Transverse colon (tissue), 4 donors: ENCODE results near the gene LGSN. TPM values are rescaled to one million over a fixed set of nuclear protein-coding genes. Genes with fewer than 3 reads are reported as not detected.

ENCODE experiments used
- DNase-seq: peaks from one replicate; pipeline ENCODE4 v3.0.0-alpha.2; 2019
- H3K27ac ChIP-seq, 4 donors: fragments of 200-600 bp; sonication (generic); 2 replicates each; pipeline ENCODE4 v1.5.1; 2016 to 2018; ENCODE audit warnings: inconsistent platforms in 4 of 4
- H3K27me3 ChIP-seq: fragments of 200-600 bp; sonication (generic); 2 replicates; pipeline ENCODE4 v1.5.1; 2017; ENCODE audit warnings: inconsistent platforms
- H3K36me3 ChIP-seq, 4 donors: fragments of 200-600 bp; sonication (generic); 2 replicates each; pipeline ENCODE4 v1.5.1; 2017 to 2019; ENCODE audit warnings: inconsistent platforms in 4 of 4
- H3K4me1 ChIP-seq, 4 donors: fragments of 200-600 bp; sonication (generic); 2 replicates each; pipeline ENCODE4 v1.5.1; 2017 to 2020; ENCODE audit warnings: inconsistent platforms in 4 of 4
- H3K4me3 ChIP-seq, 4 donors: fragments of 200-600 bp; sonication (generic); 1 replicate in 1 of 4; 2 replicates in 3 of 4; pipeline versions ENCODE4 v1.5.1 to v1.6.1; 2017 to 2019; ENCODE audit warnings: inconsistent platforms in 4 of 4
- H3K9me3 ChIP-seq, 2 donors: fragments of 200-600 bp; sonication (generic); 2 replicates each; pipeline ENCODE4 v1.5.1; 2017 to 2019; ENCODE audit warnings: inconsistent platforms in 2 of 2
- EP300 ChIP-seq: sonication (generic); formaldehyde crosslinking; IDR thresholded peaks from one replicate; pipeline ENCODE4 v1.6.1; 2017; ENCODE audit warnings: antibody characterized with exemption, low read depth
- POLR2A ChIP-seq: fragments of 450-650 bp; IDR thresholded peaks from one replicate; pipeline ENCODE4 v1.6.1; 2016; ENCODE audit warnings: antibody characterized with exemption, mild to moderate bottlenecking, moderate library complexity
- POLR2AphosphoS5 ChIP-seq, 3 donors: sonication (generic); formaldehyde crosslinking; IDR thresholded peaks; one replicate each; pipeline ENCODE4 v1.6.1; 2016; ENCODE audit warnings: antibody characterized with exemption in 3 of 3
- WGBS, 2 donors: methylation state at CpG; one replicate each; pipeline ENCODE4 v1.1.5; 2018; ENCODE audit warnings: low coverage in 1 of 2; 5-methylcytosine and 5-hydroxymethylcytosine counted together
- in situ Hi-C, 4 donors: fragments of 200-750 bp; cut with MboI; loops; one replicate each; pipeline versions ENCODE4 v1.15.0 to v1.15.1; 2017; ENCODE audit warnings: low sequenced_read_pairs in 3 of 4, low pct_ligation_motif_present in 1 of 4, low pct_unique_long_range_greater_than_20kb in 1 of 4
- intact Hi-C: fragments of 100-400 bp; cut with DNase I; formaldehyde crosslinking; loops from one replicate; pipeline ENCODE4 v1.15.1; 2023; ENCODE audit warnings: low total_unique reads
- total RNA-seq, 4 donors: library from RNA; depleted of rRNA; stranded (reverse); fragments of >200 nt; gene quantifications; one replicate each; pipeline ENCODE4 v1.1.0, GENCODE V29; 2016
- TF ChIP-seq, protein P1 (sequence below), 5 experiments: fragments of 200-600 bp in 3 of 5; fragments of 450-650 bp in 2 of 5; sonication (generic) in 3 of 5; IDR thresholded peaks; 1 replicate in 2 of 5; 2 replicates in 3 of 5; pipeline ENCODE4 v1.5.1; 2016 to 2017; ENCODE audit warnings: antibody characterized with exemption in 5 of 5, inconsistent platforms in 3 of 5, mild to moderate bottlenecking in 2 of 5, moderate library complexity in 1 of 5

LGSN gene
- total RNA-seq, 4 donors from 2014 or later = 0.32 to 2.4 TPM; not detected in 2

- in situ Hi-C loops = no loop called here
- H3K36me3 ChIP-seq = no peaks in the 10 kb centered on the region
- H3K27me3 ChIP-seq = no peaks in the 10 kb centered on the region
- no peak overlapping the region for H3K27ac ChIP-seq
- no peak overlapping the region for H3K4me3 ChIP-seq
- H3K9me3 ChIP-seq = no peaks in the 10 kb centered on the region
- WGBS, 2 donors = 53 to 60% methylated on average over 4 of the region's 4 CpGs
- no peak for DNase-seq
- intact Hi-C loops = no loop called here
- TF ChIP-seq POLR2AphosphoS5 (IDR thresholded peaks at IDR 0.05) = no peak
- TF ChIP-seq, protein P1, sequence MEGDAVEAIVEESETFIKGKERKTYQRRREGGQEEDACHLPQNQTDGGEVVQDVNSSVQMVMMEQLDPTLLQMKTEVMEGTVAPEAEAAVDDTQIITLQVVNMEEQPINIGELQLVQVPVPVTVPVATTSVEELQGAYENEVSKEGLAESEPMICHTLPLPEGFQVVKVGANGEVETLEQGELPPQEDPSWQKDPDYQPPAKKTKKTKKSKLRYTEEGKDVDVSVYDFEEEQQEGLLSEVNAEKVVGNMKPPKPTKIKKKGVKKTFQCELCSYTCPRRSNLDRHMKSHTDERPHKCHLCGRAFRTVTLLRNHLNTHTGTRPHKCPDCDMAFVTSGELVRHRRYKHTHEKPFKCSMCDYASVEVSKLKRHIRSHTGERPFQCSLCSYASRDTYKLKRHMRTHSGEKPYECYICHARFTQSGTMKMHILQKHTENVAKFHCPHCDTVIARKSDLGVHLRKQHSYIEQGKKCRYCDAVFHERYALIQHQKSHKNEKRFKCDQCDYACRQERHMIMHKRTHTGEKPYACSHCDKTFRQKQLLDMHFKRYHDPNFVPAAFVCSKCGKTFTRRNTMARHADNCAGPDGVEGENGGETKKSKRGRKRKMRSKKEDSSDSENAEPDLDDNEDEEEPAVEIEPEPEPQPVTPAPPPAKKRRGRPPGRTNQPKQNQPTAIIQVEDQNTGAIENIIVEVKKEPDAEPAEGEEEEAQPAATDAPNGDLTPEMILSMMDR (IDR thresholded peaks at IDR 0.05) = no peak
- TF ChIP-seq EP300 = no peak
- no peak for TF ChIP-seq POLR2A
- no peaks in the 10 kb centered on the region for H3K4me1 ChIP-seq
Measured at GRCh38 chr6:63267046-63267445, 52.7 kb downstream of the LGSN start.

- Histone ChIP-seq H3K4me3 (no peak overlapping the region), H3K36me3 (no peaks in the 10 kb centered on the region), H3K27me3 (no peaks in the 10 kb centered on the region), H3K9me3 (no peaks in the 10 kb centered on the region), H3K27ac (no peak overlapping the region), H3K4me1 (no peaks in the 10 kb centered on the region)
- TF ChIP-seq POLR2AphosphoS5 (IDR thresholded peaks at IDR 0.05) (no peak), POLR2A (no peak), EP300 (no peak)
- TF ChIP-seq, protein P1 (IDR thresholded peaks at IDR 0.05) = no peak
- intact Hi-C loops (no loop called here), in situ Hi-C loops (no loop called here)
- no peak for DNase-seq
- 23 to 36% methylated on average over 3 of the region's 3 CpGs for WGBS, 2 donors
Measured at GRCh38 chr6:63263444-63263843, 56.3 kb downstream of the LGSN start.

- Histone ChIP-seq H3K9me3 (no peaks in the 10 kb centered on the region), H3K27ac (no peak overlapping the region), H3K27me3 (no peaks in the 10 kb centered on the region), H3K4me1 (no peaks in the 10 kb centered on the region), H3K36me3 (no peaks in the 10 kb centered on the region), H3K4me3 (no peak overlapping the region)
- TF ChIP-seq, protein P1 (IDR thresholded peaks at IDR 0.05) = no peak
- TF ChIP-seq POLR2A (no peak), POLR2AphosphoS5 (IDR thresholded peaks at IDR 0.05) (no peak), EP300 (no peak)
- 78 to 84% methylated on average over 3 of the region's 3 CpGs for WGBS, 2 donors
- intact Hi-C loops (no loop called here), in situ Hi-C loops (no loop called here)
- no peak for DNase-seq
Measured at GRCh38 chr6:63261820-63262219, 58.0 kb downstream of the LGSN start.

GRCh38 chr6:63259153-63259552 is 60.6 kb downstream of the LGSN start:
- in situ Hi-C loops = no loop called here
- intact Hi-C loops = no loop called here
- H3K4me3 ChIP-seq = no peak overlapping the region
- H3K27me3 ChIP-seq = no peaks in the 10 kb centered on the region
- no peaks in the 10 kb centered on the region for H3K36me3 ChIP-seq
- H3K4me1 ChIP-seq = no peaks in the 10 kb centered on the region
- H3K27ac ChIP-seq = no peak overlapping the region
- TF ChIP-seq, protein P1 (IDR thresholded peaks at IDR 0.05) = no peak
- no peak for TF ChIP-seq POLR2A
- no peak for TF ChIP-seq EP300
- TF ChIP-seq POLR2AphosphoS5 (IDR thresholded peaks at IDR 0.05) = no peak
- no peaks in the 10 kb centered on the region for H3K9me3 ChIP-seq
- no peak for DNase-seq
